CD4-positive, alpha-beta T cell treated with Interleukin-10 for 1 hour (primary cell): Measurements from ENCODE around the gene TAS2R10.
"Not testable (repeated sequence)": the region's sequence is repeated elsewhere in the genome, so short reads cannot be mapped to it uniquely, and the experiment has no call there.

ENCODE experiments used
- DNase-seq: peaks from one replicate; pipeline ENCODE4 v3.0.0-alpha.2; 2020

Gene TAS2R10

GRCh38 chr12:10826258-10826657 lies at the start of gene TAS2R10:
Gene TAS2R10, minus strand, starts transcription at chr12:10826358. Its CDS starts 89 bp downstream, at chr12:10826269.
- DNase-seq: no peak

DNA sequence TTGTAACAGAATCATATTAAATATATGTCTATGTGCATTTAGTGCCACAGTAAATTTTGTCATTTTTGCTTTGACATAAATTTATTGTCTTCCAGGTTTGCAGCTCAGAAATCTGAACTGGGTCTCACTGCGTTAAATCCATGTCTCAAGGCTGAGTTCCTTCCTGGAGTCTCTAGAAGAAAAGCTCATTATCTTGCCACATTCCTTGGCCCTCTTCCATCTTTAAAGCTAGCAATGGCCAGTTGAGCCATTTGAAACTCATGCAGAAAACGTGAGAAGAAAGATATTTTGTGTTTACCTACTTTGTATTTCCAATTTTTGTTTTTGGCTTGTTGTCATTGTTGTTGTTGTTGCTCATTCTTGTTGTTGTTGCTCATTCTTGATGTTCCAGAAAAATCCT lies 47.2 kb upstream of the TAS2R10 start:
- DNase-seq: no peak

DNA sequence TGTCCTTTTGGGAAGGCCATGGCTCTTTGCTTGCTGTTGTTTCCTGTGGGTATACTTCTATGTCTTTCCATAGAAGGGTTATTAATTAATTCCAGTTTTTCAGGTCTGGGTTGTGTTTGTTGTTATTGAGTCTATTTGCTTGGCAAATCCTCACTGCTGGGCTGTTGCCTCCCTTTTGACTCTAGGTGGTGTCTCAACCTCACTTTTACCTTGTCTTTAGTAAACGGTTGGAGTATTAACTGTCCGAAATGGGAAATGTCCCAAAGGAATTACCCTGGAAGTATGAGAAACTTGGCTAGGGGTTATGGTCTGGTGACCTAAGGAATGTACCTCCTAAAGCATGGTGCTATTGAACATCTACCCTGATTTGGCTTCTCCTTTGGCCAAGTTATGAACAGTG lies 41.2 kb upstream of the TAS2R10 start:
- DNase-seq: no peak

DNA sequence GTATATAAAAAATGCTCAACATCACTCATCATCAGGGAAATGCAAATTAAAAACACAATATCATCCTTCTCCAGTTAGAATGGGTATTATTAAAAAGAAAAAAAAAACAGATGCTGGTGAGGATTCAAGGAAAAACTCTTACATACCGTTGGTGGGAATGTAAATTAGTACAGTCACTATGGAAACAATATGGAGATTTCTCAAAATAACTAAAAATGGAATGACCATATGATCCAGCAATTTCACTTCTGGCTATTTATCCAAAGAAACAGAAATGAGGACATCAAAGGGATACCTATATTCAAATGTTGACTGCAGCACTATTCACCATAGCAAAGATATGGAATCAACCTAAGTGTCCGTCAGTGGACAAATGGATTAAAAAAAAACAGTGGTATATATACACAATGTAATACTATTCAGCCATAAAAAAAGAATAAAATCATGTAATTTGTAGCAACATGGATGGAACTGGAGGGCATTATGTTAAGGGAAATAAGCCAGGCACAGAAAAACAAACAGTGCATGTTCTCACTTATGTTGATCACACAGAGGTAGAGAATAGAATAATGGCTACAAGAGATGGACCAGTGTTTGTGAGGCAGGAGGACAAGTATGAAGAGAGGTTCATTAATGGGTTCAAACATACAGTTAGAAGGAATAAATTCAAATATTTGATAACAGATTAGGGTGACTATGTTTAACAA lies 37.5 kb upstream of the TAS2R10 start:
- no peak for DNase-seq

DNA sequence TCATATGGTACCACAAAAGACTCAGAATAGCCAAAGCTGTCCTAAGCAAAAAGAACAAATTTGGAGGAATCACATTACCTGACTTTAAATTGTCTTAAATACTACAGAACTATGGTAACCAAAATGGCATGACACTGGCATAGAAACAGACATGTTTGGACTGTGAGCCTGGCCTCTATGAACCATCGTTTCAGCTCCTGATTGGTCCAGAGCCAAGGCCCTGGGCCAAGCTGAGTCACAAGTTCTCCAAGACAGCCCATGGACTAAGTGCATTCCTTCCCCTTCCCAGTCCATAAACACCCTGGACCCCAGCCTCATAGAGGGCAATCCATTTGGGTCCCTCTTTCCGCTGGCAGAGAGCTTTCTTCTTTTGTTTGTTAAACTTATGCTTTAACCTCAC lies 35.2 kb upstream of the TAS2R10 start:
- no peak for DNase-seq

DNA sequence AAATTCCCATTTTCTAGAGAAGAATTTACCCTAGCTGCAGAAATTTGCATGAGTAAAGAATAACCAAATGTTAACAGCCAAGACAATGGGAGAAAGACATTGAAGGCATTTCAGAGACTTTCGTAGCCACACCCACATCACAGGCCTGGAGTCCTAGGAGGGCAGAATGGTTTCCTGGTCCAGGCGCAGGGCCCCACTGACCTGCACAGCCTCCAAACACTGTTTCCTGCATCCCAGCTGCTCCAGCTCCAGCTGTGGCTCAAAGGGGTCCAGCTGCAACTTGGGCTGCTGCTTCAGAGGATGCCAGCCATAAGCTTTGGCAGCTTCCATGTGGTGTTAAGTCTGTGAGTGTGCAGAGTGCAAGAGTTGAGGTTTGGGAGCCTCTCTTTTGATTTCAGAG lies 29.6 kb upstream of the TAS2R10 start:
- DNase-seq: no peak

DNA sequence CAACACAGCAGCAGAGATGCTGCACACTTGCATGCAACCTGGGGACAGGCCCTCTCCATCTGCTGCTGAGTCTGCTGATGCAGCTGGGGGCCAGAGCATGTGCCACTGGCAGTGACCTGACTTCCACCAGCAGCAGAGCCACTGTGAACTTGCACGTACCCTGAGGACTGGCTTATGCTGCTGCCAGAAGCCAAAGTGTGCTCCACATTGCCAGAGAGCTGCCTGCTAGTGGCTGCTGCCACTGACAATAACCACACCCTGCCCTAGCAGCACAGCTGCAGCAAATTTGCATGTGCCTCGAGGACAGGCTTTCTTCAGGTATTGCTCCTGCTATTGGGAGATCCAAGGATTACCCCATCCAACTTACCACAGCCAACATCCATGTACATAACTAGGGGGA lies 27.6 kb upstream of the TAS2R10 start:
- DNase-seq: no peak

GRCh38 chr12:10851243-10851858 lies 25.2 kb upstream of the TAS2R10 start:
- peak; percentile 2 for DNase-seq

GRCh38 chr12:10849425-10849878 lies 23.3 kb upstream of the TAS2R10 start, which contains the start of gene PRR4:
Gene PRR4, minus strand, starts transcription at chr12:10849475. Its CDS starts 38 bp downstream, at chr12:10849437.
- peak; percentile 30 for DNase-seq

DNA sequence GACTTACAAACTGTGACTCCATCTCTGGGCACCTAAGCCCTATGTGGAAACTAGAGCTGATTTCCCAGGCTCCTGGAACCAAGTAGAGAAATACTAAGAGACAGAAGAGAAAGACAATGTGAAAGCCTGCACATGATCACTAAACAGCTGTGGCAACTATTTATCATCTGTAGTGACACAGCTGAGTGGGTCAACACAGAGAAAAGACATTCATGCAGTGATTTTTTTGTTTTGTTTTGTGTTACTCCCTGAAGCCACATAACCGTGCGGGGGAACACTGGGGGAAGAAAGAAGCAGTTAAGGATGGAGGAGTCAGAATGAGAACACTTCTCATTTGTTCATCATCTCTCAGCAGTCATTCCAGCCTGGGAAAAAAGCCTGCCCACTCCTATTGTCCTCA lies 21.6 kb upstream of the TAS2R10 start:
- DNase-seq: no peak

DNA sequence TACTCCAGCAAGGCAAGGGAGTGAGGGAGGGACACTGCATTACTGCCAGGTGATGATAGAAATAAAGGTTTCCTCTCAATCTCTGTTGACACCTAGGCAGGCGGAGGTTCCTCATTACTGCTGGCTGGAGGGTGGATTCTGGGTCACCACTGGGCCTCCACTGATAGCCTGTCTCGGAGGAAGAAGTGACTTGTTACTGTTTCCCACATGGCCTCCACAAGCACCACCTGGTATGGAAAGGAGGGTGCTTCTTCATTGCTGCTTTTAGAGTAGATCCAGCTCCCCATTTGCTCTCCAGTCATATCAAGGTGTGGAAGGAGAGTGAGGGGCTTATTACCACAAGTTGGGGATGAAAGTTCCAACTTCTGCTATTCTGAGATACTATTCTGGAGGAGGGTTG lies 16.7 kb upstream of the TAS2R10 start:
- no peak for DNase-seq

DNA sequence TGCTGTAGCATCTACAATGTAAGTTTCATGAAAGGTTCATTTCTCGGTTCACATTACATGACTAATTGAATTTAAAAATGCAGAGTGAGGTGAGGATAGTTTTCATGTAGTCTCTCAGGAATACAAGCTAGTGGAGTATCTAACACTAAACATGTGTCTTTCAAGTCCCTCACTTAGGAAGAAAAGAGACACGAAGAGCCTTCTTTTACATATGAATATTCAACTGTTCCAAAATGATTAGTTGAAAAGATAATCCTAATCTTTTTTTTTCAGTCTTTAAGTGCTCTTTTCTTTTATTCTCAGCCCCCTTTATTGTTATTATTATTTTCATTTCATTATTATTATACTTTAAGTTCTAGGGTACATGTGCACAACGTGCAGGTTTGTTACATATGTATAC lies 12.3 kb upstream of the TAS2R10 start:
- no peak for DNase-seq

- no peak for DNase-seq
Measured at GRCh38 chr12:10829994-10830393, 3.8 kb upstream of the TAS2R10 start.

DNA sequence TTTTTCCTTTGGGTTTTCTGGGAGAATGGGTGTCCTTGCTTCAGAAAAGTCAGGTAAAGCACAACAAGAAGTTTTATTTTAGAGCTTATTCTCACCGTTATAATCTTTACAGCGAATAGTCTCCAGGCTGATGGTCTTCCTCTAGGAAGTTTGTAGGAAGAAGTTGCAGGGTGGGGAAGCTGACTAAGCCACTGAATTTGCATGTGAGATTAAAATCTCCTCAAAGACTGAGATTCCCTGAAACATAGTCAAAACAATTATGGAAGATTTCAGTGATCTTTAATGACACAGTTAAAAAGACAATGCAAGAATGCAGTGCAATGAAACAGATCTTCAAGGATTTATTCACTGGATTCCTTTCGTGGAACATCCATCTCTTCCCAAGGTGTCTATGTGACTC lies 1.2 kb downstream of the TAS2R10 start:
- no peak for DNase-seq

DNA sequence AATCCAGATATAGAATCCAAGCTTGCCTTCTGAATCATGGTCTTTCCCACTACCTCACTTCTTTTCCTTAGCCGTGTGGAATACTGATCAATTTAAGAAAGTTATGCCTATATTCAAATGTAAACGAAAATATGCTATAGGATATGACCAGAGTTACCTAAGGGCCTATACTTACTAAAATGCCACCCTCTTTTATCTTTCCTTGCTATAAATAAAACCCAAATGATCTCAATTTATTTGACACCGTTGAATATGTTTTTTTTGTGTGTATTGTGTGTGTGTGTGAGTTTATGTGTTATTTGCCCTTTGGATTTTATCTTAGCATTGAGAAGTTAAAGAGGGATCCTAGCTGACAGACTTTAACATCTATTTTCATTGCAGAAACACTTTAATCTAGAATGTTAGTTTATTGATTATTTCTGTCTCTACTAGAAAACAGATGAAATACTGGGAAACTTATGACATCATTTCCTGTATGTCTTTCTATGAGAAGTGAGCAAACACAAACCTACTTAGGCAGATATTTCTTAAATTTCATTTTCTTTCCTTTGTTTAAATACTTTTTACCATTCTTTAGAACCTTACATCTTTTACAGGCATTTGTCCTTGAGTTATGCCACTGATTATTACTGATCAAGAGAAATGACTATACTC lies 14.1 kb downstream of the TAS2R10 start:
- DNase-seq: no peak

DNA sequence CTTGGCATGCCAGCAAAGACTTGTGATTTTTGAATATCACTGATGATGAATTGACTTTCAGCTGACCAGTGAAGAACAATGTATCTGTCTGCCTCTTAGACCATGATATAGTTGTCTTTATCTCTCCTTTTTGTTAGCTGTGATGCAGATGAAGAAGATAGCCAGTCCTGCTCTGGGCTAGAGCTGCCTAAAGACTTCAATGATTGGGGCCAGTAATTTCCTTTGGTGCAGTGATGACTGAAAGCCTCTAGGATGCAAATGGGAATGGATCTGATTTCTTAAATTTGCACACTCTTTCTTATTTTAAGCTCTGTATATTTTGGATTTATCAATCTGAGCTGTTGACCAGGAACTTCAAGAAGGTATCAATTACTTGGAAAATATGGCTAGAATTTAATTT lies 16.1 kb downstream of the TAS2R10 start, which contains the start of gene TAS2R9:
Gene TAS2R9 (minus strand): TSS at position 101 of the 400 bp plus-strand sequence. CDS start 93 bp downstream, at position 8.
- no peak for DNase-seq

- no peak for DNase-seq
Measured at GRCh38 chr12:10807186-10807585, 19.0 kb downstream of the TAS2R10 start, which contains the start of gene TAS2R8. Gene TAS2R8, minus strand, starts transcription at chr12:10807286. Its CDS starts 306 bp downstream, at chr12:10806980.

- no peak for DNase-seq
Measured at GRCh38 chr12:10802587-10802986, 23.6 kb downstream of the TAS2R10 start, which contains the start of gene TAS2R7. Gene TAS2R7, minus strand, starts transcription at chr12:10802627. Its CDS starts 57 bp downstream, at chr12:10802570.

DNA sequence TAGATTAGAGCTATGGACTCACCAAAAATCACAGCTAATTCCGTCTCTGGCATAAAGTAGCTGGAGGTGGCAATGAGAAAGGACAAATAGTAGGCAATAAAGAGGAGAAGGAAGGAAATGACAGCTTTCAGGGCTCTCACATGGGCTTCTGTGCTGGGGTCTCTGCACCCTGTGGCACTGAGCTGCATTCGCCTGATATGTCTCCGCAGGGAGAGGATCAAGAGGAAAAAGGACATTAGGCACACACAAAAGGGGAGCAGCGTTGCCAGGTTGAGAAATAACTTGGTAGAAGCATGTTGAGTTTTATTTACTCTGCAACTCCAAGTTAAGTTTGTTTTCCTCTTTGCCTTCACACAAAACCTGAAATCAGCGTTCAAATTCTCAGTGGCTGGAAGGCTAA lies 24.4 kb downstream of the TAS2R10 start:
- no peak for DNase-seq

- no peak for DNase-seq
Measured at GRCh38 chr12:10794222-10794621, 31.9 kb downstream of the TAS2R10 start.

GRCh38 chr12:10791769-10792168 lies 34.4 kb downstream of the TAS2R10 start:
- DNase-seq: not testable (repeated sequence)

DNA sequence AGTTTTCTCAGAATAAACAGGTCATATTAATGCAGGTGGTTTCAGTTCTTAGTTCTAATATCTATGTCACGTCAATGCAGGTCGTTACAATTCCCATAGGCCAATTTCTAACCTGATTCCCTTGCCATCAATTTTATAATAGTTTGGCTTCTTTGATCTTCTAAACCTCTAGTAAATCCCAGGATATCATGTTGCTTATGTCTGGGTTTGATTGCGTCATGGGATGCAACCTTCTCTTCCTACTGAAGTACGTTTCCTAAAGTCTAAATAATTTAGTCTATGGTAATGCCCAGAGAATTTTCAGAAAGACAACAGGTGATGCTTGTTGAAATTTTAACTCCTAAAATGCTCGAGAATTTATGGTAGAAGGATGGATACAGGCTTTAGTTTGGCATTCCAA lies 42.9 kb downstream of the TAS2R10 start:
- DNase-seq: no peak

DNA sequence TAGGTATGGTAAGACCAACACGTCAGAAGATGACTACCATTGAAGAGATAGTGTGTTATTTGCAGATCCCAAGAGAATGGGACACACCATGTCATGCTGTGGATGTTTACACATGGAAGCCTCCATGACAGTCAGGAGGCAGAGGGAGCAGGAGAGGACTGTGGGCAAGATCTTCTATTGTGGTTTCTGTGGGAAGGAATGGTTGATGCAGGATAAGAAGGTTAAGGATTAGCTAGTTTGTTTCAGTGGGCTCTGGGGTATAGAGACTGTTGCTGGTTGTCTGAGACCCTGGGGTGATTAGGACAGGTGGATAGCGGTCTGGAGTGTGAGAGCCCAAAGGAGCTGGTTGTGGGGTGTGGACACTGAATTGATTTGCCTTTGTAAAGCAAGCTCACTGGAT lies 47.1 kb downstream of the TAS2R10 start:
- no peak for DNase-seq
